Fibroblast of upper back skin (primary cell): Measurements from ENCODE around the gene NOXO1.
"Not testable (repeated sequence)": the region's sequence is repeated elsewhere in the genome, so short reads cannot be mapped to it uniquely, and the experiment has no call there.

ENCODE experiments used
- DNase-seq: peaks from one replicate; pipeline ENCODE4 v3.0.0-alpha.2; 2013

The NOXO1 gene

DNA sequence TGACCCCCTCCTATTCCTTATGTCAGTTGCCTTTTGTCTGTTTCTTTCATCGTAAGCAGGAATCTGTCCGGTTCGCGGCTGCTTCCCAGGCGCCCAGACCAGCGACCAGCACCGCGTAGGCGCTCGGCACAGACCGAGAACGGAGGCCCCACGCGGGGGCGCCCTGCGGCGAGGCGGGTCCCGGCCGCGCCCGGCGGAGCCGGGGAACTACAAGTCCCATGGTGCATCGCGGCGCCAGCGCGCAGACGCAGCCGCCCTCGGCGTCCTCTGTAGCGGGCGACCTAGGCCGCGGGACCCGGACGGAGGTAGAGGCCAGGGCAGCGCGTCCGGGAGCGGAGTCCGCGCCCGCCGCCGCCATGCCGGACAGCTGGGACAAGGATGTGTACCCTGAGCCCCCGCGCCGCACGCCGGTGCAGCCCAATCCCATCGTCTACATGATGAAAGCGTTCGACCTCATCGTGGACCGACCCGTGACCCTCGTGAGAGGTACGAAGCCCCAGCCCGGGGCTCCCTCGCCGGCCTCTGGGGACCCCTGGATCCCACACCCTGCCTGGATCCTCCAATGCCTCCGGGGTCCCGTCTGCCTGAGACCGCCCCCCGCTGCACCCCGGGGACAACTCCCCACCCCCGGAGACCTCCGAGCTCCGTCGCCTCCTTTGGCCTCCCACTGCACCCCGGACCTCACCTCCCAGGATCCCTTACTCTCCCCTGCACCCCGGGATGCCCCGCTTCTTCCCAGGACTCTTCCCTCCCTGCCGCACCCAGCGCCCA, 21.8 kb downstream of the NOXO1 start, which contains the start of gene NDUFB10:
Gene NDUFB10, plus strand, starts transcription at position 270 of the 771 bp plus-strand sequence. Its CDS starts 87 bp downstream, at position 357.
- DNase-seq = peak; percentile 85

DNA sequence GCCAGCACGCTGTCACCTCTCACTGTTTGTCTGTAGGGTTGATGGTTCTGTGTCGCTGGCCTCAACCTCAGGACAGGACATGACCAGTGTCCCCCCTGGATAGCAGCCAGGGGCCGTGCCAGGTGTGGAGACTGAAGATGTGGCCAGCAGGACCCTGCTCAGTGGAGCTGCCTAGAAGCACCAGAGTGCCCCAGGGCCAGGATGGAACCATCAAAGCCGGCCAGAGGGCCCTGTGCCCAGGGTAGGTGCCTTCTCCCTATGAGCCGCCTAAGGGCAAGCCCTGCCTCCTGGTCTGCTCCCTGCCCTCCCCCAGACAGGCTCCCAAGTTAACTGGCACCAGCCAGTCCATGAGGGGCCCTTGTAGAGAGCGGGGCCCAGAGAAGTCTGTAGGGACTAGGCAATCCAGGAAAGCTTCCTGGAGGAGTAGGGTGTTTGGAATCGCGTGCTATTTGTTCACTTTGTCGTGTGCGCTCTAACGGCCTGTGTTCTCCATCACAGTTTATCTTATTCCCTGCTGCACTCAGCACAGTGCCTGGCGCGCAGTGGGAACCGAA, 22.5 kb downstream of the NOXO1 start:
- DNase-seq = no peak

DNA sequence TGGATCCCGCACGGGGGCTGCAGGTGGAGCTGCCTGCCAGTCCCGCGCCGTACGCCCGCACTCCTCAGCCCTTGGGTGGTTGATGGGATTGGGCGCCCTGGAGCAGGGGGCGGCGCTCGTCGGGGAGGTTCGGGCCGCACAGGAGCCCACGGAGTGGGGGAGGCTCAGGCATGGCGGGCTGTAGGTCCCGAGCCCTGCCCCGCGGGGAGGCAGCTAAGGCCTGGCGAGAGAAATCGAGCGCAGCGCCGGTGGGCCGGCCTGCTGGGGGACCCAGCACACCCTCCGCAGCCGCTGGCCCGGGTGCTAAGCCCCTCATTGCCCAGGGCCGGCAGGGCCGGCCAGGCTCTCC, 23.2 kb downstream of the NOXO1 start:
- not testable (repeated sequence) for DNase-seq

DNA sequence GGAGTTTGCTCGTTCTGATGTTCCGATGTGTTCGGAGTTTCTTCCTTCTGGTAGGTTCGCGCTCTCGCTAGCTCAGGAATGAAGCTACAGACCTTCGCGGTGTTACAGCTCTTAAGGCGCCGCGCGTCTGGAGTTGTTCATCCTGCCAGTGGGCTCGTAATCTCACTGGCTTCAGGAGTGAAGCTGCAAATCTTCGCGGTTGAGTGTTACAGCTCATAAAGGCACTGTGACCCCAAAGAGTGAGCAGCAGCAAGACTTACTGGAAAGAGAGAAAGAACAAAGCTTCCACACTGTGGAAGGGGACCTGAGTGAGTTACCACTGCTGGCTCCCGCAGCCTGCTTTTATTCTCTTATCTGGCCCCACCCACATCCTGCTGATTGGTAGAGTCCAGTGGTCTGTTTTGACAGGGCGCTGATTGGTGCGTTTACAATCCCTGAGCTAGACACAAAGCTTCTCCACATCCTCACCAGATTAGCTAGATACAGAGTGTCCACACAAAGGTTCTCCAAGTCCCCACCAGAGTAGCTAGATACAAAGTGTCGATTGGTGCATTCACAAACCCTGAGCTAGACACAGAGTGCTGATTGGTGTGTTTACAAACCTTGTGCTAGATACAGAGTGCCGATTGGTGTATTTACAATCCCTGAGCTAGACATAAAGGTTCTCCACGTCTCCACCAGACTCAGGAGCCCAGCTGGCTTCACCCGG, 23.7 kb downstream of the NOXO1 start:
- not testable (repeated sequence) for DNase-seq

DNA sequence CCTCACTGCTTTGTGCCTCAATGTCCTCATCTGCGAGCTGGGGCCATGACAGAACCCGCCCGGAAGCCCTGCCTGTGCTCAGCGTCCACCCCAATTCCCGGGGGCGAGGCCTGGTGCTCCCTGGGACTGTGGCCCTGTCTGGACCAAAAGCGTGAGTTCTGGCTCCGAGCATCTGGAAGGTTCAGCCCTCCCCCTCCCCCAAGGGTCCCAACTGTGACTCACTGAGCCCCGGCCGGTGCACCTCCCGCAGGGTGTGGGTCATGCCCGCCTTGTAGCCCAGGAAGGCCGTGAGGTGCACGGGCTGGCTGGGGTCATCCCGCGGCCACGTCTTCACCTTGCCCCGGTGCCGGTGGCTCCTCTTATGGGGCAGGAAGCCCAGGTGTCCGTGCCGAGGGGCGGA, 27.5 kb downstream of the NOXO1 start:
- DNase-seq = no peak

DNA sequence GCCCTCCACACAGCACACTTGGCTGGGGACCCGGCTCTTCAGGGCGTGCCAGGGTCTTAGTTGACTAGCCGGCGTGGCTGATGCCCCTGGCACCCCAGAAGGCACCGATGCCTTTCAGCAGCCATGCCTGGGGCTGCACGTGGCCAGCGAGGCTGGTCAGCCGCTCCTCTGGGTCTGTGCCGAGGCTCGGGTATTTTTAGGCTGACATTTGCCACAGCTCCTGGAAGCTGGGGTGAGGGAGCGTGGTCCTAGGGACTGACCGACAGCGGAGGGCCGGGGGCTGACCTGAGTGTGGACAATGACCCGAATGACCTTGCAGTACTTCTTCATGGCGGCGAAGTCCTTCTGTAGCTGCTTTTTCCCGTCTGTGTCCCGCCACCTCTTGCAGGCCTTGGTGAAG, 30.7 kb downstream of the NOXO1 start:
- DNase-seq = no peak

DNA sequence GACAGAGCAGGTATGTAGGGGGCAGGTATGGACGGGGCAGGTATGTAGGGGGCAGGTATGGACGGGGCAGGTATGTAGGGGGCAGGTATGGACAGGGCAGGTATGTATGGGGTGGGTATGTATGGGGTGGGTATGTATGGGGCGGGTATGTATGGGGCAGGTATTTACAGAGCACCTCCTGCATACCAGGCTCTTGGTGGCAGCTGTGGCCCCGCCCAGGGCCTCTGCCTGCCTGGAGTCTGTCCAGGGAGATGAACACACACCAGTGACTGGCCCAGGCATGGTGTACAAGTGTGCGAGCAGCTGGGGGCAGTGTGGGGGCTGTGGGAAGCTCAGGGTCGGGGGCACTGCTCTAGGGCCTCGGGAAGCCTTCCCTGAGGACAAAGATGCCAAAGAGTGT, 31.2 kb downstream of the NOXO1 start:
- DNase-seq = no peak

DNA sequence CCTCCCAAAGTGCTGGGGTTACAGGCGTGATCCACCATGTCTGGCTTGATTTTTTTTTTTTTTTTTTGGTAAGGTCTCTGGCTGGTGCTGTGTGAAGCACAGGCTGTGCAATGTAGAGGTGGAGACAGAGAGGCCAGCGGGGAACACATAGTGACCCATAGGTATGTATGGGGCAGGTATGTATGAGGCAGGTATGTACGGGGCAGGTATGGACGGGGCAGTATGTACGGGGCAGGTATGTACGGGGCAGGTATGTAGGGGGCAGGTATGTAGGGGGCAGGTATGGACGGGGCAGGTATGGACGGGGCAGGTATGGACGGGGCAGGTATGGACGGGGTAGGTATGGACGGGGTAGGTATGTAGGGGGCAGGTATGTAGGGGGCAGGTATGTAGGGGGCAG, 31.8 kb downstream of the NOXO1 start:
- DNase-seq = no peak

DNA sequence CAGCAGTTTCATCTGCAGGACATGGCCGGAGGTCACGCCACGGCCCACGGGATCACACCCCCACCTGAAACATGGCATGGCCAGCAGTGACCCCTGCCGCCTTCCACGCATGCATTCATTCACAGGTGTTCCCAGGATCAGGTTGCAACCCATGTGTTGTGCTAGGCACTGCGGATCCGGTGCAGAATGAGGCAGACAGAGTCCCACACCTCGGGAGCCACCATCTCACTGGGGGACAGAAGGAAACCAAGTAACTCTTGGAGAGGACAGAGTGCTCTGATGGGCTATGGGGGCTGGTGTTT, 33.9 kb downstream of the NOXO1 start:
- DNase-seq = no peak

DNA sequence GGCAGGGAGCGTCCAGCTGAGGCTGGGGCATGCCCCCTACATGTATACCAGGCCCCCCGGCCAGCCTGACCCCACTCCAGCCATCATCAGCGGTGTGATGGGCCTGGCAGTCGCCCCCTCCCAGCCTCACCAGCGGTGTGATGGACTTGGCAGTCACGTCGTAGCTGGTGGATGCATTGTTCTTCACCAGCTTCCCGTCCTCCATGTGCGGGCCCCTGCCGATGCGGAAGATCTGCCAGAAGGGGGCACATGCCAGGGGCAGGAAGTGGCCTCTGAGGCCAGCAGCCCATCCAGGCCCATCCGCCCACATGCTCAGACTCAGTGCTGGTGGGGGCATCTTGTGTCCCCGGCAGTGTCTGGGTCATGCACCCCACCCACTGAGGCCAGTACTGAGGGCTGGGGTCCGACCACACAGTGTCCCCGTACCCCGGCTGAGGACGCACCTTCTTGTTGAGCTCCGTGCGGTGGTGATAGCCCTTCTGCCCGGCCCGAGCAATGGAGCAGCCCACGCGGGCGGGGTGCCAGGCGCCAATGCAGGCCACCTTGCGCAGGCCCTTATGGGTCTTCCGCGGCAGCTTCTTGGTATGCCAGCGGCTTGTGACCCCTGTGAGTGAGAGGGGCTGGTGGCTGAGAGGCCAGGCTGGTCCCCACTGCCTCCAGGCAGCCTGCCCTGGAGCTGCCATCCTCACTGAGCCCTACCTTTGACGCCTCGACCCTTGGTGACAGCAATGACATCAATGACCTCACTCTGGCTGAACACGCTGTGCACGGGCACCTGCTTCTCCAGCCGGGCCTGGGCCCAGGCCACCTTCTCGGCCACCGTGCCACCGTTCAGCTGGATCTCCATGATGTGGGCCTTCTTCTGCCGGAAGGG, 34.5 kb downstream of the NOXO1 start:
- no peak for DNase-seq

DNA sequence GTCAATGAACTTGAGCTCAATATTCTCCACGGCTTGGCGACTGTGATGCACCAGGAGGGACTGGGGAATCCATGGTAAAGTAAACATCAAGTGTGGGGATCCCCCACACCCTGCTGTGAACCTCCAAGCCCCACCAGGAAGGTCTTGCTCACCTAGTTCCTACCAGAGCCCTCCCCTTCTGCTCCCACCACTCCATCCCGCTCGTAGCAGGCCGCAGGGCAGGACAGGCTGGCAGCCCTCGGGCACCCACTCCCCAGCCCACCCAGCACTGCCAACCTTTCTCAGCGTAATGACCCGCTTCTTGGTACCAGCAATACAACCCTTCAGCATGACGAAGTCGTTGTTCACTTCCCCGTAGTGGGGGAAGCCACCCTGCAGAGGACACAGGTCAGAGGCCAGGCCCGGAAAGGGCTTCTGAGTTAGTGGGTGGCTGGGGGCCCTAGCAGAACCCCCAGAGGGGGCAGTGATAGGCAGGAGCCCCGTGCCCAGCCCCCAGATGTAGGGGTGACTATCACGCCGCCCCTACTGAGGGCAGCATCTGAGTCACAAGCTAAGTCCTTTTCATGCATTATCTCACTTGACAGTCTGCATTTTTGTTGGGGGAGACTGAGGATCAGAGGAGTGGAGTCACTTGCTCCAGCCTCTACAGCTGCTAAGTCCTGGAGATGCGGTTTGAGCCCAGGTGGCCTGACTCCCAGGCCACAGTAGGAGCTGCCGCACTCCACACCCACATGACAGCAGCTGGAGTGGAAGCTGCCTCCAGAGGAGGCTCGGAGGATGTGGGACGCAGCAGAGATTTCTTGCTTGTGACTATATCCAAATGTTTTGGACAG, 35.5 kb downstream of the NOXO1 start:
- no peak for DNase-seq

DNA sequence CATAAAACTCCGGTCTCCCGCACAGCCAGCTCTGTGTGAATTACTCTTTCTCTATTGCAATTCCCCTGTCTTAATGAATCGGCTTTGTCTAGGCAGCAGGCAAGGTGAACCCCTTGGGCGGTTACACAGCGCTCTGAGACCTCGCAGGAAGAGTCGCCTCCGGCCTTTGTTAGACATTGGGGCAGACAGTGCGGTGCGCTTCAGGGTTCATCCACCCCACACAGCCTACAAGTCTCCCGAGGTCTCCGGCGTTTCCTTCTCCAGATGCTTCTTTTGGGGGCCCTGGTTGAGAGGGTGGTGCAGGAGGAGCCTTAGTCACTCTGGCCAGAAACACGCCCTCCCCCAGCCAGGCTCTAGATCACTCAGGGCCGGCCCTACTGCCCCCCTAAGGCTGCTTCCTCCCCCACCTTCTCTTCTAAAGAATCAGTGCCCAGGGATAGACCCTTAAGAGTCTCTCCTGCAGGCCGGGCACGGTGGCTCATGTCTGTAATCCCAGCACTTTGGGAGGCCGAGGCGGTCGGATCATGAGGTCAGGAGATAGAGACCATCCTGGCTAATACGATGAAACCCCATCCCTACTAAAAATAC, 36.6 kb downstream of the NOXO1 start:
- DNase-seq = no peak

DNA sequence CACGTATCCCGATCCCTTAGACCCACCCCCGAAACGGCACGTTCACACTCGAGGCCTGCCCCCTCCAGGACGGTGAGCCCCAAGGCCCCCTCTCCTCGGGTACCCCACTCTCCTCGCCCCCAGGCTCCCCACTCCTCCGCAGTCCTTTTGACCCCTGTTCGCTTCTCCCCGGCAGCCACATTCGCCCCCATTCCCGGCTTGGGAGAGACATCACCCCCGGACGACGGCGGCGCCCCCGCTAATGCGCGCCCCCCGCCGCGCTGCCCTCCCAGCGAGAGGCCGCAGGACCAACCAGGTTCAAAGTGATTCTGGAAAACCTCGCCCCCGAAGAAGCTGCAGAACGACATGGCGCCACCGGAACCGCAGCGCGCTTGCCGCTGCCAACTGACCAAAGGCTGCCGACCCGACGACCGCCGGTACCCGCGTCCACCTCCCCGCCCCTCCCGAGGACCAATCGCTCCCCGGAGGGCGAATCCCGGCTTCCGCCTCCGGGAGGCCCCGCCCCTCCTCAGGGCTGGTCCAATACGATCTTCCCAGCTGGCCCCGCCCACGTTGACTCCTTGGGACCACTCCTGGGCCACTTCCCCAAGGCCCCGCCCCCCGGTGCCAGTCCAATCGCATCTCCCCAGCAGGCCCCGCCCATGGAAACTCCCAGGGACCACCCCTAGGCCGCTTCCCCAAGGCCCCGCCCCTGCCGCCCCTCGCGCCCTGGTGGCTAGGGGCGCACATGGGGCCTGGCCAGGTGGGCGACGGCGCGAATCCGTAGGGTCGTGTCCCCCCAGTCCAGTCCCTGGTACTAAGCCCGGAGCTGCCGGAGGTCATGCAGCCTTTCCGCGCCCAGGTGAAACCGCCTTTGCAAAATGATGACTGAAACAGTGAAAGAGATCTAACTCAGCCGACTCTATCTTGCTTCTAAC, 38.2 kb downstream of the NOXO1 start, which contains the start of gene MSRB1:
Gene MSRB1, minus strand, starts transcription at position 390 of the 917 bp plus-strand sequence. Its CDS starts 43 bp downstream, at position 347.
- DNase-seq = peak; percentile 99

DNA sequence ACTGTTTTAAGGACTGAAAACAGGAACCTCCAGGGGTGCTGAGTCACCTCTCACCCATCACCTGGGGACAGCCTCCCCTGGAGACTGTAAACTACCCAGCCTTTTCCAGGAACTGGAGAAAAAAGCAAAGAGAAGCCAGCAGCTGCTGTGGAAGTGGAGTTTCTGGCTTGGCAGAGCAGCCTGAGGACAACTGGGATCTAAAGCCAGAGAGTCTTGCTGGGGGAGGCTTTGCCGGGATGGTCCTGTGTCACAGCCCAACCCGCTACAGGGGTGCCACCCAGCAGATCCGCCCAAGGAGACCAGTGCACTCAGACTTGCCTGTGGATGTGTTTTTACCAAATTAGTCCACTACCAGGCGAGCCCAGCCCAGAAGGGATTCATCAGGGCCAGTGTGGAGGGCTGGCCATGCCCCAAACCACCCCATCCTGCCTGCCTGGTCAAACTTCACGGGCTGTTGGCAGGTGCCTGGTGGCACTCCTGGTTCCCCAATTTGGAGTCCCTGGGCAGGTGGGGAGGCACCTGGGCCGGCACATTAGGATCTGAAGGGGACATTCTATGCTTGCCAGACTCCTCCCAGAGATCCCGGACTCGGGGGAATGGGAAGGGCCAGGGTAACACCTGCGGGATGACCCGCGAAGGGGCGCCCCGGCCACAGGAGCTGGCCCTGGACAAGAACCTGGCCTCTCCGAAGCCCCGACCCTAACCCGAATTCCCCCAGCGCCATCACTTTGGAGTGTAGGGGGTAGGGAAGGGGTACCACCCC, 39.0 kb downstream of the NOXO1 start:
- DNase-seq = no peak

DNA sequence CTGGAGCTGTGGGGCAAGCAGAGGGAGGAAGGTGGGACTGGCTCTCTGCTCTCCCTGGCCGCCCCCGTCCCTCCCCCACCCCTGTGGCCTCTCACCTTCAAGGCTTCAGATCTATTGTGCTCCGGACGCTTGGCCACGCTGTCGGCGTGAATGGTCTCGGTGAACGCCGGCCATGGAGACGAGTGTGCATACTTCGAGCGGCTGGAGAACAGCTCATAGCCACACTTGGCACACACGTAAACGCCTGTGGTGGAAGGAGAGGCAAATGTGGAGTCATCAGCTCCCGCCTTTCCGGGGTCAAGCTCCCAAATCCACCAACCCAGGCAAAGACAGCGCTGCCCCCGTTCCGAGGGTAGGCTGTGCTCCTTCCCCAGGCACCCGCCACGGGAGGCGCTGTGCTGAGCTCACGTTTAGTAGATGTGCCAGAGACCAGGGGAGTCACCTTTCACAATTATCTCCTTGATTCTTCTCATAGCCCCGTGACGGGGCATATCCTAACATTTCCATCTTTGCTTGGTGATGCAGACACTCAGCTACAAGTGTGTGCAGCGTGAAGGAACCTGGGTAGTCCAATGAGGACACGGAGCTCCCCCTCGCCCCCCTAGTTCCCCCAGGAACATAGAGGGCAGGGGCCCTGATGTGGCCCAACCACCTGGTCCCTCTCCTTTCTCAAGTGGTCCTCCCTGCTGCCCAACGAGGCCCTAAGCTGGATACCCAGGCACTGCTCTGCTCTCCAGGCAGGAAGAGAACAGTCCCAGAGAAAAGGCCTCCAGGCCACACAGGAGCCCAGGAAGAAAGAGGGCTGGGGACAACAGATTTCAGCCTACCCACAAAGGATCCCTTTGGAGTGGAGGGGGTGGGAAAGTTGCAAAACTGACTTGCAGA, 39.9 kb downstream of the NOXO1 start:
- peak; percentile 41 for DNase-seq

DNA sequence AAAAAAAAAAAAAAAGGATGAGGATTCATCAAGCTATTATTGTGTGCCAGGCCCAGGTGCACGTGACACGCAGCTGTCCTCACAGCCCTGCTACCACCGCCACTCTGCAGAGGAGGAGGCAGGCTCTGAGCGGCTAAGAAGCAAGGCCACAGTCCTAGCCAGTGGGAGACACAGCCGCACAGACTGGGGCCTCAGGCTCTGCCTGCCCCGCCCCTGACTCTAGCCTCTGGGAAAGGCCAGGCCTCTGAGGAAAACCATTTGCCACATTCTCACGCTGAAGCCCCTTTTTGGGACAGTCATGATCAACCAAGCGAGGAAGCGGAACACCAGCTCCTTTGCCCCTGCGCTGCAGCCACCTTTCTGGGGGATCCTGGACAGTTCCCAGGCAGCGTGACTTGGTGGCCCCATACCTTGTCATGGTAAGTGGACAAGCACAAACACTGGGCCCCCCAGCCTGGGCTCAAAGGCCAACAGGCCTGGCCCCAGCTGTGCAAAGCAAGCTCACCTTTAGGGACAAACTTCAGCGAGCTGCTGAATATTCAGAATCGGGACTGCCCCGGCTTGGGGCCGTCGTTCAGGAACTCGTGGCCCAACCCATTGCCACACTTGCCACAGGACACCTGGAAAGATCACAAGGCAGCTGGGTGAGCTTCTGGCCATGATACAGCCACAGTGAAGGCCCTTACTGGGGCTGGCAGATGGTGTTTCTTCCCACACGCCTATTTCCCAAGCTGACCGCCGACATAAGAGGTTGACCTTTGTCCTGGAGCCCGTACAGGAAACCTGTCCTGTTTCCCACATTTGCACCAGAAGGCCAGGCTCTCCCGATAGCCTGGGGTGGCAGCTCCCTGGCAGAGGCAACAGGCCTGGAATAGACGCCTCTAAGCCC, 40.8 kb downstream of the NOXO1 start:
- DNase-seq = no peak

DNA sequence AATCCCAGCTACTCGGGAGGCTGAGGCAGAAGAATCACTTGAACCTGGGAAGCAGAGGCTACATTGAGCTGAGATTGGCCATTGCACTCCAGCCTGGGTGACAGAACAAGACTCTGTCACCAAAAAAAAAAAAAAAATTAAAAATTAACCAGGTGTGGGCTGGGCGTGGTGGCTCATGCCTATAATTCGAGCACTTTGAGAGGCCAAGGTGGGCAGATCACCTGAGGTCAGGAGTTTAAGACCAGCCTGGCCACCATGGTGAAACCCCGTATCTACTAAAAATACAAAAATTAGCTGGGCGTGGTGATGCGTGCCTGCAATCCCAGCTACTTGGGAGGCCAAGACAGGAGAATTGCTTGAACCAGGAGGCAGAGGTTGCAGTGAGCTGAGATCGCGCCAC, 41.4 kb downstream of the NOXO1 start:
- DNase-seq = not testable (repeated sequence)

DNA sequence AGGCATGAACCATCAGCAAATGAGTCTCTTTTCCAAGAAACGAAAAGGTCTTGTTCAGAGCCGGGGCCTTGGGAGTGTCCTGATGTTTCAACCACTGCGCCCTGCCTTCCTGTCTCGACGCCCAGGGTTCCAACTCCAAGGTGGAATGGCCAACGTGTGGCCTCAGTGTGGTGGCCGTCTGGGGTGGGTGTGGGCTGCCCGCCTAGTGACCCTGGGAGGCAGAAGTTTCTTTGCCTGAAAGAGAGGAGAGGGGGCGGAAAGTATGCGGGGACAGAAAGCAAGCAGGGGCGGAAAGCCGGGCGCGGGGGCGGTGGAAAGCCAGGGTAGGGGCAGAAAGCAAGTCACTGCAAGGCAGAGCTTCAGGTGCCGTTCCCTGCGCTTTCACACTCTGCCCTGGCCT, 42.4 kb downstream of the NOXO1 start:
- no peak for DNase-seq
